HG03064 (cell line): ENCODE data around the gene KASH5.

Source experiments
- ATAC-seq: cut with Tn5 transposase; IDR thresholded peaks from one replicate; pipeline ENCODE4 v1.9.1; 2021; ENCODE audit warnings: low read depth; ENCODE audit not compliant: unreplicated experiment

KASH5 gene

DNA sequence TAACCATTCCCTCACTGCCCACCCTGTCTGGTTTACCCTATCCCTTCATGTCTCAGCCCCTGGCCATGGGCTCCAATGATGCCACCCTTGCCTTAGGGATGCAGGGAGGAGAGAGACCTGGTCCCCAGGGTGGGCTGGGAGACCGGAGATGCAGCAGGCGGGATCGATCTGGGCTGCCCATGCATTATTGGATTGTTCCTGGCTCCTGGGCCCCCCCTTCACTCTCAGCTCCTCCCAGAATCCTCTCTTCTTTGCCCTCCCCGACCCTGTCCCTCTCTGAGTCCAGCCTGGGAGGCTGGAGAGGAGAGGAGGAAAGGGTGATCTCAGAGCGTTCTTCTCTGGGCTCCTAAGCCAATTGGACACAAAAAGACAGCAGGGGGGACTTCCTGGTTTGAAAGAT is 5.8 kb downstream of the KASH5 start:
- ATAC-seq, result no peak

DNA sequence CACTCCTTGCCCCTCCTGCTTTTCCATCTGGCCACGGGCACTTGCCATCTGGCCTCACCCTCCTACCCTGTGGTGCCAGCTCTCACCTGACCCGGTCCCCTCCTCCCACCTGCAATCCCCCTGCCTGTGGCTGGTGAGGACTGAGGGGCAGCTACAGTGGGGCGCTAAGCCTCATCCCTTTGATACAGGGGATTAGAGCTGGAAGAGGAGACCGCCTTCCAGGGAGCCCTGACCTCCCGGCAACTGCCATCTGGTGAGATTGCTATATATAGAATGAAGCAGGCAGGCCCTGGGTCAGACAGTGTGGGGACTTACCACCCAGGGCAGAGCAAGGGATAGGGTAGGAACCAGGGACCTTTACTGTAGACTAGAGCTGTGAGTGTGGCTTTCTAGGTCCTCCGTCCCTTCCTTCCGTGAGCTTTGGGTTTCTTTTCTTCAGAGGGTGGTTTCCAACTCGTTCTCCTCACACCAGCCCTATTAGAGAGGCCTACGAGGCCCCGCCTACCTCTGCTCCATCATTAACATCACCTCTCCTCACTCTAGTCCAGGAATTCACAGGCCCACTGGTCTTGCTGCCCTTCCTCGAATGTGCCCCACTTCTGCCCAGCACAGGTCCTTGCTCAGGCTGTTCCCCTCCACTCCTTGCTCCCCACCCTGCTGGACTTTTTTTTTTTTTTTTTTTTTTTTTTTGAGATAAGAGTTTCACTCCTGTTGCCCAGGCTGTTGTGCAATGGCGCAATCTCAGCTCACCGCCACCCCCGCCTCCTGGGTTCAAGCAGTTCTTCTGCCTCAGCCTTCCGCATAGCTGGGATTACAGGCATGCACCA is 7.7 kb downstream of the KASH5 start:
- ATAC-seq, result no peak

DNA sequence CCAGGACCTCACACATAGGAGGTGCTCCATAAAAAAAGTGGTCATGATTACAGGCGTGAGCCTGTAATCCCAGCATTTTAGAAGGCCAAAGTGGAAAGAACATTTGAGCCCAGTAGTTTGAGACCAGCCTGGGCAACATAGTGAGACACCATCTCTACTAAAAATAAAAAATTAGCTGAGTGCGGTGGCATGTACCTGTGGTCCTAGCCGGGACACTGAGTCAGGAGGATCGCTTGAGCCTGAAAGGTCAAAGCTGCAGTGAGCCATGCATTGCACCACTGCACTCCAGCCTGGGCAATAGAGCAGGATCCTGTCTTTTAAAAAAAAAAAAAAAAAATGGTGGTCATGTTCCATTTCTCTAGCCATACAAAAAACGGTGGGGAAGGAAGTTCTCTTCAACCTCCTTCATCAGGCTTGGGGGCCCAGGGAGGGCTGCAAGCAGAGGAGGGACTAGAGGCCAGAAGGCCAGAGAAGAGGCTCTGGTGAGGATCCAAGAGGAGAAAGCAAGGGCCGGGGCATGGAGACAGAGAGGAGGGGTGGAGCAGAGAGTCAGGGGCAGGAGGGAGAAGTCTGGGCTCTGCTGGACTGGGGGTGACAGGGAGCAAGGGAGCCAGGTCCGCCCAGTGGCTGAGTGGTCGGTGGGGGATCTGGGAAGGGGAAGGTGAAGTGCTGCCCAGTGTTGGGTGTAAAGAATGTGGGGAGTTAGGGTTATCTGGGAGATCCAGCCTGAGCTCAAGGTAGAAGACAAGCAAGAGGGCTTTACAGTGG is 8.9 kb downstream of the KASH5 start:
- no peak for ATAC-seq

DNA sequence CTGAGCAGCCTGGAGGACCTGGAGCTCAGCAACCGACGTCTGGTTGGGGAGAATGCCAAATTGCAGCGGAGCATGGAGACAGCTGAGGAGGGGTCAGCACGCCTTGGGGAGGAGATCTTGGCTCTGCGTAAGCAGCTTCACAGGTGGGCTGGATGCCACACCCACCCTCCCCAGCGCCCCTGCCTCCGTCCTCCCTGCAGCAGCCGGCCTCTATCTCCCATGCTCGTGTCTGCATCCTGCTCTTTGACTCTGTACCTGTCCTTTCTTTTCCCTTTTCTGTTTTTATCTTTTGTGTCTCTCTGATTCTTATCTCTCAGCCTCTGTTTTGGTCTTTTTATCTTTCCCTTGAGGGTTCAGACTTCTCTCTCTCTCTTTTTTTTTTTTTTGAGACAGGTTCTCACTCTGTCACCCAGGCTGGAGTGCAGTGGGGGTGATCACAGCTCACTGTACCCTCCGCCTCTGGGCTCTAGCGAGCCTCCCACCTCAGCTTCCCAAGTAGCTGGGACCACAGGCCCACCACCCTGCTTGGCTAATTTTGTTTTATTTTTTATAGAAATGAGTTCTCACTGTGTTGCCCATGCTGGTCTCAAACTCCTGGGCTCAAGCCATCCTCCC is 10.1 kb downstream of the KASH5 start:
- ATAC-seq, result no peak

DNA sequence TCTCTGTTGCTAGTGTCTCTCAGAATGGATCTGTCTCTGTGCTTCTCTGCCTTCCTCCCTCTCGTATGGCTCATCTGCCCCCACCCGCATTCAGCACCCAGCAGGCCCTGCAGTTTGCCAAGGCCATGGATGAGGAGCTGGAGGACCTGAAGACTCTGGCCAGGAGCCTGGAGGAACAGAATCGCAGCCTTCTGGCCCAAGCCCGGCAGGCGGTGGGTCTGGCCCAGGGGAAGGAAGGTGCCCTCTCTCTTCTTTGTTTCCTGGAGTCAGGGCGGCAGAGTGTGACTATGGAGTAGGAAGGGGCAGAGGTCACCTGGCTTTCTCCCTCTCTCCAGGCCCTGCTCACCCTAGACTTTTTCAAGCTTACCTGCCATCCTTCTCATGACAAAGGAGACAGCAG is 10.9 kb downstream of the KASH5 start:
- no peak for ATAC-seq

DNA sequence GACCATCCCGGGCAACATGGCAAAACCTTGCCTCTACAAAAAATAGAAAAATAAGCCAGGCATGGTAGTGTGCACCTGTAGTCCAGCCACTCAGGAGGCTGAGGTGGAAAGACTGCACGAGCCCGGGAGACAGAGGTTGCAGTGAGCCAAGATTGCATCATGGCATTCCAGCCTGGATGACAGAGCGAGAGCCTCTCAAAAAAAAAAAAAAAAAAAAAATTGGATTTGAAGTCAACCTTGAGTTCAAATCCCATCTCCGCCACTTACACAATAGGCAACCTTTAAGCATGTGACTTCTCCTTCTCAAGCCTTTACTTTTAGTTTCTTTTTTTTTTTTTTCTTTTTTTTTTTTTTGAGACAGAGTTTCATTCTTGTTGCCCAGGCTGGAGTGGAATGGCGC is 12.0 kb downstream of the KASH5 start:
- ATAC-seq, result no peak

DNA sequence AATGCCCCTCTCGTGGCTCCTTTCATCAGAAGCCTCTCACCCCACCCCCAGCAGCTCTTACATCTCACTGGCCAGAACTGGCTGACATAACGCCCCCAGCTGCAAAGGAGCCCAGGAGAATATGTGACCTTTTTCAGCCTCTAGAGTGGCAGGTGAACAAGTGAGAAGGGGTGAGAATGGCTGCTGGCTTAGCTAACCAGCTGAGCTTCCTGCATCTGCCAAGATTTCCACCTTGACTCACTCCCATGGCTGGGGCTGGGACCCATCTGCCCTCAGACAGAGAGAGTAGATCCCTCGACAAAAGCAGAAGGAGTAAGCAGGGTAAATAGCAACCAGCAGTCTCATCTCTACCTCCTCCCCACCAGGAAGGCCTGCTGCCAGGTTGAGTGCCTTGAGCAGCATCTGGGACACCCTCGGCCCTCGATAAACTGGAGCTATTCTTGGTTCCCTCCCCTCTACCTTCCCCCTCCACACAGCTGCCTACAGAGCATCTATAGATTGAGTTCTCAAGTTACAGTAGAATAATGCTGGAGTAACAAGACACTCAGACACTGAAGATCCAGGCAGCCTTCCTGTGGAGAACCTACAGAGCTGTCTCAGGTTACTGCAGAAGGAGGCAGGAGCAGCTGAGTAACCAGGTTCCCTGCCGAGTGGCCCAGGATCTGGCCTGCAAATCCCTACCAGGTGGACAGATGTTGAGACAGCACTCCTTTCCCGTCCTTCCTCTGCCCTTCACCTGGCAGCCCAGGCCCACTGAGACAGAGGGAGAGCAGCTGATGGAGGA is 15.5 kb downstream of the KASH5 start:
- no peak for ATAC-seq

DNA sequence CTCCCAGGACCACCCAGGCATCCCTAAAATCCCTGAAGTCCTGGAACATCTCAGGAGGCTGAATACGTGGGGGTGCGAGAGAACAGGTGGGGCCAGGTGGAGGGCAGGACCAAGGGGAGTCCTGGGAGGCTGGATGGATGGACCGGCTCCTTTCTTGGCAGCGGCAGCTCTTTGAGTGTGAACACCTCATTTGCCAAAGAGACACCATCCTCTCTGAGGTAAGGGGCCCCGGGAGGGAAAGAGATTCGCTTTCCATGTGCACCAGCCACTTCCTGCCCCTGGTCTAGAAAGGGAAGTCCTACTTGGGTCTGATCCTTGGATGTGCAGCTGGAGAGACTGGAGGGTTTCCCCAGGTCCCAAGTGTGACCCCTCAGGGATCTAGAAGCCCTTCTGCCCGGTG is 19.0 kb downstream of the KASH5 start:
- ATAC-seq, result no peak

DNA sequence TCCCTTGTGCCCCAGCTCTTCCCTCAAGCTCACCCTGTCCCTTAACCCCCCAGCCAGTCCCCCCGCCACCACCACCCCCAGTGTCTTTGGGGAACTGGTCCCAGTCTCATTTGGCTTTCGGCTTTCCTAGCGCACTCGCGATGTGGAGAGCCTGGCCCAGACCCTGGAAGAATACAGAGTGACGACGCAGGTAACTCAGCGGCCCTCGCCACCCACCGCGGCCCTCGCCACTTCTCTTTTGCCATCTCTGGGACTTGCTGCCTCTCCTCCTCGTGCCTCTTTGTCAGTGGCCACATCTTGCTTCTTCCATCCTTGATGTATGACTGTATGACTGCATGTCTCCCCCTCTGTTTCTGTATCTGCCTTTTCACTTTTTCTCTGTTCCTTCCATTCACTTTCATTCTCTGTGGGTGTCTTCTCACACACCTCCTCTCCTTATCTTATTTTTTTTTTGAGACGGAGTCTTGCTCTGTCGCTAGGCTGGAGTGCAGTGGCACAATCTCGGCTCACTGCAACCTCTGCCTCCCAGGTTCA is 19.5 kb downstream of the KASH5 start:
- ATAC-seq, result no peak

DNA sequence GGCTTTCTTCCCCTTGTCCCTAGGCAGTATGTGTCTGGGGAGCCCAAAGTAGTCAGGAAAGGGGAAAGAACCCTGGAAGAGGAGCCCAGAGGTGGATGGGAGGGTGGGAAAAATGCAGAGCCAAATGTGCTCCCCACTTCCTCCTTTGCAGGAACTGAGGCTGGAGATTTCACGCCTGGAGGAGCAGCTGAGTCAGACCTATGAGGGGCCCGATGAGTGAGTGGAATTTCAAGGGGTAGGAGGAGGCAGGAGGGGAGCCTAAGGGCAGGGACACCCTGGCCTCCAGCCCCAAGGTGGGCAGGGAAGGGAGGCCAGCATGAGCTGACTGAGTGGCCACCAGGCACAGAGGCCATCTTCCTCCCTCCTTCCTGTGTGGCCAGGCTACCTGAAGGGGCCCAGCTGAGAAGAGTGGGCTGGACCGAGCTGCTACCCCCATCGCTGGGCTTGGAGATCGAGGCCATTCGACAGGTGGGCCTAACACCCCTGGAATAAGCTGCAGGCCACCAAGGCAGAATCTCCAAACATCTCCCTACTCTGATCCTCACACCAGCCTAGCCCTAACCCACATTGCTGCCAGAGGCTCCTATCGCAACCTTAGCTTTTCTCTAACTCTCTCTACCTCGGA is 20.9 kb downstream of the KASH5 start:
- ATAC-seq, result no peak

DNA sequence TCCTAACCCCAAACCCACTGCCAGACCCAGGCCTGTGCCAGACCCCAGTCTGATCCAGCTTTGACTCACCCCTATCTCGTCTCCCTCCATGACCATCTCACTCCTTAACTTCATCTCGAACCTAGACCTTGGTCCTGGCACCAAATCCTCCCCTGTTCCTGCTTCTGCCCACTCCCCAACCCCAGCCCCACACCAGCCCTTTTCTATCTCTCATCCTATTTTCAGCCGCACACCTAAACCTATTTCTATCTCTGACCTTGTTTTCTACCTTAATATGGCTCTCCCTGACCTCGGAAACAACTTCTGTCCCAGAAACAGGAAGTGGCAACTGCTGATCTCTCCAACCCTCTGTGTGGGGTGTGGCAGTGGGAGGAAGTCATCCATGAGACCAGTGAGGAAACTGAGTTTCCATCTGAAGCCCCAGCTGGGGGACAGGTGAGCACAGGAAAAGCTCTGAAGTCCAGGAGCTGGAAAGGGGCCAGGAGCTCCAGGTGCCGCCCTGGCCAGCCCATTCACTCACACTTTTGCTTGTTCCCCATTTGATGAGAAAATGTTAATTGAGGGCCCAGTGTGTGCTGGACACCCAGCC is 21.5 kb downstream of the KASH5 start:
- ATAC-seq, result no peak

DNA sequence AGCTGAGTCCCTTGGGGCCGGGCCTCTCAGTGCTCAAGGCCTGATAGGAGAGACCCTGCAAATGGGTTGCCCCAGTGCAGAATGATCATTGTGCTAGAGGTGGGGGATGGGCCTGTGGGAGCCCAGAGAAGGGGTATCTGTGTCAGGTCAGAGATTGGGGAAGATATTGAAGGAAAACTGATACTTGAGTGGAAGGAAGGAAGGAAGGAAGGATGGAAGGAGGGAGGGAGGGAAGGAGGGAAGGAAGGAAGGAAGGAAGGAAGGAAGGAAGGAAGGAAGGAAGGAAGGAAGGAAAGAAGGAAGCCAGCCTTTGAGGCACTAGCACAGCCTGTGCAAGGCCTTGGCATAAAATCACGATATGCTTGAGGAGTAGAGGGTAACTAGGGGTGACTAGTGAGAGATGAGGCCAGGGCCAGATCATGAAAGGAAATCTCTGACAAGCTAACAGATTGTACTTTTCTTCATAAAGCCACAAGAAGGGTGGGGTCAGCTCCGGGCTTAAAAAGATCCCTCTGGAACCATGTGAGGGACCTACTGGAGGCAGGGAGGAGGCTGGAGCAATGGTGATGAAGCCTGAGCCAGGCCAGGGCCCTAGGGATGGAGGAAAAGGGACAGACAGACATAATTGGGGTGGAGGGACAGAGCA is 23.8 kb downstream of the KASH5 start:
- no peak for ATAC-seq

DNA sequence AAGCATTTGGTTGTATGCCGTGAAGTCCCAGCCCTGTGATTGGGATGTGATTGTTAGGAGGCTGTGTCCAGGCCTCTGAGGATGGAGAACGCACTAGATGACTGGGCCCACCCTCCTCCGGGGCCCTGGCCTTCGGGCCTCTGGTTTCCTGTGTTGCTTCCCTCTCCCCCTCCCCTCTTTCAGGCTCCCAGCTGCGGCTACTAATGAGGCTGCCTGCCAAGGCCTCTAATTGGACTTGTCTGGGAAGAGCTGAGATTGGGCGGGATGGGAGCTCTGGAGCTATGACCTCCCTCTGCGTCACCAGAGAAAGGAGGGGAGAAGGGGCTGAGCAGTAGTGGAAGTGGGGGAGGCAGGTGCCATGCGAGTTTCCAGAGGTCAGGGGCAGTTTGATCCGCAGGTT is 25.3 kb downstream of the KASH5 start:
- no peak for ATAC-seq

DNA sequence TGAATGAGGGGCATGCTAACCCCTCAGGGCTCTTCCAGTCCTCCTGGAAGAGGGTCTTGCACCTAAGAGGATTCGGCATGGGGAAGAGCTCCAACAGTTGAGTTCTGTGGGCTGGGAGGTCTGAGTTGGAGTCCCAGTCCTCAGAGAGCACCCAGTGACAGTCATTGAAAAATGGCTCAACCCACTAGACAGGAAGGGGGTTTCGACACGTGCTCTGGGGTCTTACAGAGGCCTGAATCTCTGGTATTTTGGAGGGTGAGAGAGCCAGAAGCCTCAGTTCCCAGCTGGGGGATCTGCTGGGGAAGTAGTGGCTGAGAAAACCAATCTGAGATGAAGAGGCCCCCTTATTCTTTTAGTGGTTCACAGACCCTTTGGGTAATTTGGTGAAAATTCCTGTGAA is 26.2 kb downstream of the KASH5 start:
- ATAC-seq, result no peak

DNA sequence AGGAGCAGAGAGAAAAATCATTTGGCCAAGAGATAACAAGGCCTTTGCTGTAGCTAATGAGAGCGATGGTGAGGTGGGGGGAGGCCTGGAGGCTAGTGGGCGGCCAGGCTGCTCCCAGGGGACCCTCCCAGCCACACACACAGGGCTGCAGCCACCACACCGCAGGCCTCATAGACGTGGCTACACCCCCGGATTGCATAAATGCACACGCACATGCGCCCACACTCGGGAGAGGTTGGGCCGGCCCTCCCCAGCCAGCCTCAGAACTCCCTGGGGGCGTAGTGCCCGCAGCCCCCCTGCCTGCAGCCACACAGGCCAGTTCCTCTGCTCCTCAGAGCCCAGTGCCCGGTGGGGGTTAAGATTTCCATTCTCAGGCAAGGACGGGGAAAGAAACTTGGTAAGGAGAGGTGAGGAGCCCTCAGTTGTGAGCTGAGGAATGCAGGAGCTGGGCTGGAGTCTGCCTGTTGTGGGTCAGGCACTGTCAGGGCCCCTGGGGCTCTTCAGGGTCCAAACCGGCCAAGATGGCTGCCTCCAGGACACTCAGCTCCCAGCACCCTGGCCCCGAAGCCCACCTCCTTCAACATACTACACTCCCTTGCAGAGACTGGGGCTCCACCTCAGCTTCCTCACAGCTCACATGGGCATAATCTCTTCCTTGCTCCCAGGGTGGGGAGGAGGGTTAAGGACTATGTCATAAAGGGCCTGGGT is 27.2 kb downstream of the KASH5 start:
- no peak for ATAC-seq

DNA sequence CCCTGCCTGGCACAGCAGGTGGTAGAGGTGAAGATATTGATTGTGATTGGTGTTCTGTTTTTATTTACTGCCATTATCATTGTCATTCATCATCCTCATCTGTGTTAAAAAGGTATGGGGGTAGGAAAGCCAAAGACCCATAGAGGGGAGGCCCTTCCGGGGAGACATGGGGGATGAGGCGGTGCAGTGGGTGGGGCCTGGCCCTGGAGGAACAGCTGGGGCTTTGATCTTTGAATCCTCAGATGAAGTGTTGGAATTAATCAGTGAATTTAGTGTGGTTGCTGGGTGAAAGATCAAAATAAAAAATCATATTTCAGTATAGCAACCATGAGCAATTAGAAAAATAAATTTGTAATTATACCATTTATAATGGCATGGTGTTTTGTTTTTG is 27.8 kb downstream of the KASH5 start:
- no peak for ATAC-seq

DNA sequence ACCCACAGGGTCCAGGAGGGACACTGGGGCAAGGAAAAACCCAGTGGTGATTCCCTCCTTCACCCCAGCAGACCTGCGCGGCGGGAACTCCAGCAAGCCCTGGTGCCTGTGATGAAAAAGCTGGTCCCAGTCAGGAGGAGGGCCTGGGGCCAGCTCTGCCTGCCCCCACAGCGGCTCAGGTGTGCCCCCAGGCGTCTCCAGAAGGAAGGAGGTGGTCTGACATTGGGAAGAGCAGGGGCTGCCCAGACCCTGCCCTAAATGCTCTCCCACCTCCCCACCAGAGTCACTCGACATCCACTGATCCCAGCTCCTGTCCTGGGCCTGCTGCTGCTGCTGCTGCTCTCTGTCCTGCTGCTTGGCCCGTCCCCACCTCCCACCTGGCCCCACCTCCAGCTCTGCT is 29.0 kb downstream of the KASH5 start:
- ATAC-seq, result no peak

DNA sequence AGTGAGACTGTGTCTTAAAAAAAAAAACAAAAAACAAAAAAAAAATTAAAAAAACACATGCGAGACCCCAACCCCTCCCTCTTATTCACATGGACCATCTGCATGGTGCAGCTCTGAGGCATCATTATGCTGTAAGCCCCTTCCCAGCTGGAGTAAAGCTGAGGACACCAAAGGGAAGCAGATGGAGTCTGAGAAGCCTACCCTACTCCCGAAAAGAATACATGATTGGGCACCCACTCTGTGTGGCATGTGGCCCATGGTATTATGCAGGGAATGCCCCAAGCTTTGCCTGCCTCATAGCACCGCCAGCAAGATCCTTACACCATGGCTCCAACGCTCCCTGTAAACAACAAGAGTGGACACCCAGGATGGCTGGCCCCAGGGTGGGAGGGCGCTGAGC is 30.5 kb downstream of the KASH5 start:
- no peak for ATAC-seq

DNA sequence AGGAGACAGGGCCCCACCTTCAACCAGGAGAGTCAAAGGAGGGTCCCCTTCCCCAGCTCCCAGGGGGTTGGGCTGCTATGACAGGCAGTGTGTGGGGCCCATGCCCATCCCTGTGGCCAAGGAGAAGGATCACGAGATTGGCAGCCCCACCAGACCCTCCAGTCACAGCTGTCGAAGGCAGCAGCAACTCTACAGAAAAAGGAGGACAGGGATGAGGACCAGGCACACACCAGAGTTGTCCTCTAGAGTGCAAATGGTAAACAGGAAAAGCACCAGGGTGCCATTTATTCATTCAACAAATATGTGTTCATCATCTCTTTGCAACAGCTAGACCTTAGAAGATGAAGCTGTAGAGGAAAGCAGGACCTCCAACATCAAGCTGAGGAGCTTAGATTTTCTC is 31.1 kb downstream of the KASH5 start:
- no peak for ATAC-seq
